Progenitor cell of endocrine pancreas (in vitro differentiated cells): ENCODE data around the gene PTH2. TPM values are rescaled to one million over a fixed set of nuclear protein-coding genes. Genes with fewer than 3 reads are reported as not detected.

Source experiments
- DNase-seq: peaks from one replicate; pipeline ENCODE4 v3.0.0; 2021; ENCODE audit warnings: low spot score; ENCODE audit not compliant: unreplicated experiment
- H3K27ac Mint-ChIP-seq: 2 replicates; pipeline ENCODE4 v1.8.0; 2021; ENCODE audit warnings: mild to moderate bottlenecking, moderate library complexity, mixed read lengths
- H3K27me3 Mint-ChIP-seq: 2 replicates; pipeline ENCODE4 v1.8.0; 2021; ENCODE audit warnings: mixed read lengths
- H3K36me3 Mint-ChIP-seq: 2 replicates; pipeline ENCODE4 v1.8.0; 2022; ENCODE audit warnings: mixed read lengths; ENCODE audit not compliant: insufficient read depth
- H3K4me1 Mint-ChIP-seq: 2 replicates; pipeline ENCODE4 v1.8.0; 2021; ENCODE audit warnings: low read depth, mixed read lengths
- H3K4me3 Mint-ChIP-seq: 2 replicates; pipeline ENCODE4 v1.8.0; 2021; ENCODE audit warnings: low read depth, mild to moderate bottlenecking, moderate library complexity, mixed read lengths
- H3K9me3 Mint-ChIP-seq: 2 replicates; pipeline ENCODE4 v1.8.0; 2021; ENCODE audit warnings: low read depth, mixed read lengths
- CTCF ChIP-seq: fragments of 200-600 bp; sonication (generic); IDR thresholded peaks from one replicate; pipeline ENCODE4 v1.5.0; 2021; ENCODE audit warnings: antibody characterized with exemption, mild to moderate bottlenecking; ENCODE audit not compliant: unreplicated experiment
- total RNA-seq: library from RNA; stranded (reverse); gene quantifications from 2 replicates; pipeline ENCODE4 v1.2.1, GENCODE V29; 2021

The PTH2 gene
- total RNA-seq, 1 donor from 2014 or later: not detected

GRCh38 chr19:49428547-49429451, 5.6 kb upstream of the PTH2 start:
- peaks cover 91% of the 10 kb centered on the region for H3K27me3 Mint-ChIP-seq
- peaks cover 11% of the 10 kb centered on the region for H3K4me1 Mint-ChIP-seq
- DNase-seq: no peak
- H3K4me3 Mint-ChIP-seq: peak overlapping the region; percentile 39
- no peaks in the 10 kb centered on the region for H3K9me3 Mint-ChIP-seq
- no peaks in the 10 kb centered on the region for H3K36me3 Mint-ChIP-seq
- no peak overlapping the region for H3K27ac Mint-ChIP-seq
- no peak for TF ChIP-seq CTCF

GRCh38 chr19:49427855-49428546, 4.8 kb upstream of the PTH2 start:
- H3K36me3 Mint-ChIP-seq: no peaks in the 10 kb centered on the region
- H3K27ac Mint-ChIP-seq: no peak overlapping the region
- H3K9me3 Mint-ChIP-seq: no peaks in the 10 kb centered on the region
- H3K4me3 Mint-ChIP-seq: peak overlapping the region; percentile 39
- peaks cover 12% of the 10 kb centered on the region for H3K4me1 Mint-ChIP-seq
- DNase-seq: no peak
- H3K27me3 Mint-ChIP-seq: peaks cover 90% of the 10 kb centered on the region
- no peak for TF ChIP-seq CTCF

GRCh38 chr19:49427339-49427738, 4.1 kb upstream of the PTH2 start:
- Mint-ChIP-seq H3K9me3 (no peaks in the 10 kb centered on the region), H3K4me1 (peaks cover 12% of the 10 kb centered on the region), H3K27ac (no peak overlapping the region), H3K27me3 (peaks cover 89% of the 10 kb centered on the region), H3K36me3 (no peaks in the 10 kb centered on the region), H3K4me3 (no peak overlapping the region)
- DNase-seq: no peak
- TF ChIP-seq CTCF: no peak

GRCh38 chr19:49425922-49426592, 2.8 kb upstream of the PTH2 start:
- no peak for TF ChIP-seq CTCF
- DNase-seq: no peak
- no peak overlapping the region for H3K27ac Mint-ChIP-seq
- H3K36me3 Mint-ChIP-seq: no peaks in the 10 kb centered on the region
- H3K4me1 Mint-ChIP-seq: peaks cover 12% of the 10 kb centered on the region
- no peaks in the 10 kb centered on the region for H3K9me3 Mint-ChIP-seq
- H3K4me3 Mint-ChIP-seq: no peak overlapping the region
- H3K27me3 Mint-ChIP-seq: peaks cover 93% of the 10 kb centered on the region

- H3K27ac Mint-ChIP-seq: no peak within 1 kb of the TSS
- H3K4me3 Mint-ChIP-seq: no peak within 1 kb of the TSS
- no peaks in the 10 kb centered on the region for H3K36me3 Mint-ChIP-seq
- no peak for TF ChIP-seq CTCF
- peaks cover 93% of the 10 kb centered on the region for H3K27me3 Mint-ChIP-seq
- no peaks in the 10 kb centered on the region for H3K9me3 Mint-ChIP-seq
- peaks cover 12% of the 10 kb centered on the region for H3K4me1 Mint-ChIP-seq
- DNase-seq: no peak
Measured at GRCh38 chr19:49425178-49425577, 1.9 kb upstream of the PTH2 start, which contains the start of gene GFY. Gene GFY (plus strand): TSS chr19:49425388. CDS start chr19:49426431, 1,043 bp downstream.
